Esophagus squamous epithelium (tissue), 5 donors: ENCODE data around the gene TCF4. TPM values are rescaled to one million over a fixed set of nuclear protein-coding genes. Genes with fewer than 3 reads are reported as not detected.

Source experiments
- DNase-seq: peaks from one replicate; lab custom pipeline; 2025; lab: John Stamatoyannopoulos, UW
- H3K27ac ChIP-seq, 4 donors: fragments of 200-600 bp; sonication (generic); one replicate each; pipeline ENCODE4 v1.5.1; 2016 to 2019; ENCODE audit warnings: mild to moderate bottlenecking in 1 of 4
- H3K27me3 ChIP-seq, 4 donors: fragments of 200-600 bp; sonication (generic); 1 replicate in 3 of 4; 2 replicates in 1 of 4; pipeline versions ENCODE4 v1.5.1 to v1.6.0; 2017 to 2021; ENCODE audit warnings: antibody characterized with exemption in 1 of 4
- H3K36me3 ChIP-seq, 3 donors: fragments of 200-600 bp; sonication (generic); one replicate each; pipeline ENCODE4 v1.5.1; 2016 to 2019
- H3K4me1 ChIP-seq, 3 donors: fragments of 200-600 bp; sonication (generic); one replicate each; pipeline ENCODE4 v1.5.1; 2017 to 2019
- H3K4me3 ChIP-seq, 4 donors: fragments of 200-600 bp; sonication (generic); 1 replicate in 3 of 4; 2 replicates in 1 of 4; pipeline ENCODE4 v1.5.1; 2016 to 2019; ENCODE audit warnings: mild to moderate bottlenecking in 2 of 4, moderate library complexity in 1 of 4
- H3K9me3 ChIP-seq, 3 donors: fragments of 200-600 bp; sonication (generic); one replicate each; pipeline ENCODE4 v1.5.1; 2016 to 2019
- POLR2A ChIP-seq, 4 donors: fragments of 450-650 bp; IDR thresholded peaks; one replicate each; pipeline ENCODE4 v1.6.1; 2017; ENCODE audit warnings: antibody characterized with exemption in 4 of 4, mild to moderate bottlenecking in 4 of 4, moderate library complexity in 3 of 4
- WGBS, 2 donors: methylation state at CpG; one replicate each; pipeline ENCODE4 v1.1.5; 2018; 5-methylcytosine and 5-hydroxymethylcytosine counted together
- intact Hi-C: fragments of 100-400 bp; cut with DNase I; formaldehyde crosslinking; loops from one replicate; pipeline ENCODE4 v1.15.0; 2022
- total RNA-seq, 4 donors: library from RNA; depleted of rRNA; stranded (reverse); fragments of >200 nt; gene quantifications; one replicate each; pipeline ENCODE4 v1.1.0, GENCODE V29; 2016
- TF ChIP-seq, protein P1 (sequence below), 6 experiments: fragments of 450-650 bp in 4 of 6; fragments of 200-600 bp in 2 of 6; sonication (generic) in 2 of 6; IDR thresholded peaks; one replicate each; pipeline ENCODE4 v1.5.1; 2016 to 2019; ENCODE audit warnings: antibody characterized with exemption in 6 of 6, mild to moderate bottlenecking in 4 of 6, moderate library complexity in 4 of 6
- donor health status: DM: yes; HTN: yes; CAD: no.

TCF4 gene
- total RNA-seq, 4 donors from 2014 or later: 19.0 to 79.7 (median 26.0) TPM

- no peaks in the 10 kb centered on the region for H3K36me3 ChIP-seq
- no peak for DNase-seq
- H3K27me3 ChIP-seq: no peaks in the 10 kb centered on the region
- no peak overlapping the region for H3K27ac ChIP-seq
- intact Hi-C loops: no loop called here
- TF ChIP-seq, protein P1, sequence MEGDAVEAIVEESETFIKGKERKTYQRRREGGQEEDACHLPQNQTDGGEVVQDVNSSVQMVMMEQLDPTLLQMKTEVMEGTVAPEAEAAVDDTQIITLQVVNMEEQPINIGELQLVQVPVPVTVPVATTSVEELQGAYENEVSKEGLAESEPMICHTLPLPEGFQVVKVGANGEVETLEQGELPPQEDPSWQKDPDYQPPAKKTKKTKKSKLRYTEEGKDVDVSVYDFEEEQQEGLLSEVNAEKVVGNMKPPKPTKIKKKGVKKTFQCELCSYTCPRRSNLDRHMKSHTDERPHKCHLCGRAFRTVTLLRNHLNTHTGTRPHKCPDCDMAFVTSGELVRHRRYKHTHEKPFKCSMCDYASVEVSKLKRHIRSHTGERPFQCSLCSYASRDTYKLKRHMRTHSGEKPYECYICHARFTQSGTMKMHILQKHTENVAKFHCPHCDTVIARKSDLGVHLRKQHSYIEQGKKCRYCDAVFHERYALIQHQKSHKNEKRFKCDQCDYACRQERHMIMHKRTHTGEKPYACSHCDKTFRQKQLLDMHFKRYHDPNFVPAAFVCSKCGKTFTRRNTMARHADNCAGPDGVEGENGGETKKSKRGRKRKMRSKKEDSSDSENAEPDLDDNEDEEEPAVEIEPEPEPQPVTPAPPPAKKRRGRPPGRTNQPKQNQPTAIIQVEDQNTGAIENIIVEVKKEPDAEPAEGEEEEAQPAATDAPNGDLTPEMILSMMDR (IDR thresholded peaks at IDR 0.05): no peak
- no peak for TF ChIP-seq POLR2A (IDR thresholded peaks at IDR 0.05)
- 90 to 100% methylated on average over 2 of the region's 2 CpGs for WGBS, 2 donors
- no peaks in the 10 kb centered on the region for H3K9me3 ChIP-seq
- no peaks in the 10 kb centered on the region for H3K4me1 ChIP-seq
- H3K4me3 ChIP-seq: no peak overlapping the region
Observed at GRCh38 chr18:55573386-55573785, 14.6 kb downstream of the TCF4 start.

- no peaks in the 10 kb centered on the region for H3K9me3 ChIP-seq
- H3K27me3 ChIP-seq: no peaks in the 10 kb centered on the region
- no peaks in the 10 kb centered on the region for H3K4me1 ChIP-seq
- intact Hi-C loops: no loop called here
- no peak overlapping the region for H3K27ac ChIP-seq
- H3K4me3 ChIP-seq: no peak overlapping the region
- H3K36me3 ChIP-seq: no peaks in the 10 kb centered on the region
- TF ChIP-seq, protein P1 (IDR thresholded peaks at IDR 0.05): no peak
- TF ChIP-seq POLR2A (IDR thresholded peaks at IDR 0.05): no peak
- no peak for DNase-seq
Observed at GRCh38 chr18:55570966-55571365, 17.0 kb downstream of the TCF4 start.

DNA sequence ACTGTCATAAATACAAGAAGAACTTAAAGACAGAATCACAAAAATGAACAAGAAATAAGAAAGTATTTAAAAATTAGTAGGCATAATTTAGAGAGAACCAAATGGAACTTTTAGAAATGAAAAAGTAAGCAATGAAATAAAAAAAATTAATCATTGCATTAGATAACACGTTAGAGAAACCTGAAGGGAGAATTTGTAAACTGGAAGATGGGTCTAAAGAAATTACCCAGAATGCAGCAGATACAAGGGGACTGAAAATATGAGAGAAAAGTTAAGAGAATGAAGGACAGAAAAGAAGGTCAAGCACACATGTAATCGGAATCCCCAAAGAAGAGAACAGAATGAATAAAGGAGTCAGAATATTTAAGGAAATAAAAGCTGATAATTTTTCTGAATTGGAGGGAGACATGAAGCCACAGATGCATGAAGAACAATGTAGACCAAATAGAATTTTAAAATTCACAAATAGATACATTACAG, 21.5 kb downstream of the TCF4 start:
- H3K36me3 ChIP-seq: peaks cover 0 to 4% (median 0%) of the 10 kb centered on the region in 3 donors
- intact Hi-C loops: no loop called here
- H3K4me3 ChIP-seq: no peak overlapping the region
- H3K4me1 ChIP-seq: no peaks in the 10 kb centered on the region
- no peaks in the 10 kb centered on the region for H3K27me3 ChIP-seq
- 82 to 88% methylated on average over 2 of the region's 2 CpGs for WGBS, 2 donors
- H3K9me3 ChIP-seq: no peaks in the 10 kb centered on the region
- no peak for TF ChIP-seq POLR2A (IDR thresholded peaks at IDR 0.05)
- TF ChIP-seq, protein P1 (IDR thresholded peaks at IDR 0.05): no peak
- DNase-seq: no peak
- H3K27ac ChIP-seq: no peak overlapping the region

GRCh38 chr18:55559739-55560138, 28.3 kb downstream of the TCF4 start:
- whole genome bisulfite sequencing, 2 donors: 73 to 85% methylated on average over 2 of the region's 2 CpGs
- no peak for DNase-seq
- Histone ChIP-seq H3K36me3 (peaks cover 0 to 4% (median 0%) of the 10 kb centered on the region in 3 donors), H3K4me3 (no peak overlapping the region), H3K27me3 (no peaks in the 10 kb centered on the region), H3K27ac (no peak overlapping the region), H3K4me1 (no peaks in the 10 kb centered on the region), H3K9me3 (no peaks in the 10 kb centered on the region)
- intact Hi-C loops: no loop called here
- TF ChIP-seq, protein P1 (IDR thresholded peaks at IDR 0.05): no peak
- TF ChIP-seq POLR2A (IDR thresholded peaks at IDR 0.05): no peak

DNA sequence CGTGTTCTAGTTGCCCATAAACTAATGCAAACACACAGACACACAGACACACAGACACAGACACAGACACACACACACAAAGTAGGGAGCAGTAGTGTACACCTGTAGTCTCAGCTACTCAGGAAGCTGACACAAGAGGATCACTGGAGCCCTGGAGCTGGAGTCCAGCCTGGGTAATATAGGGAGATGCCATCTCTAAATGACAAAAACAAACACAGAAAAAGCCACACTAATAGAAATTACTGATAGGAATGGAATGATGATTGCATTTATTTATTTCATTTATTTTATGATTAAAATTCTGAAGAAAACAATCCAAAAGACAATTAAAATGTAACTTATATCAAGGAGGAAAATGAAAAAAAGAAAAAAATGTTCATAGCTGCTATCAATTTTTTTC, 30.8 kb downstream of the TCF4 start:
- intact Hi-C loops: no loop called here
- WGBS, 2 donors: 75 to 80% methylated on average over 1 of the region's 1 CpG
- no peak for TF ChIP-seq POLR2A (IDR thresholded peaks at IDR 0.05)
- TF ChIP-seq, protein P1 (IDR thresholded peaks at IDR 0.05): no peak
- H3K36me3 ChIP-seq: no peaks in the 10 kb centered on the region
- no peaks in the 10 kb centered on the region for H3K4me1 ChIP-seq
- no peak overlapping the region for H3K27ac ChIP-seq
- H3K9me3 ChIP-seq: no peaks in the 10 kb centered on the region
- no peaks in the 10 kb centered on the region for H3K27me3 ChIP-seq
- DNase-seq: no peak
- H3K4me3 ChIP-seq: no peak overlapping the region
